SK-N-MC (cell line): ENCODE measurements around the gene HK3.

Source experiments
- DNase-seq: peaks from one replicate; pipeline ENCODE4 v3.0.0-alpha.2; 2011; ENCODE audit warnings: low read depth, low spot score
- H3K27ac ChIP-seq: fragments of 200-600 bp; sonication (generic); 2 replicates; pipeline ENCODE4 v1.5.1; 2016; ENCODE audit warnings: mixed run types
- H3K36me3 ChIP-seq: fragments of 200-600 bp; sonication (generic); 2 replicates; pipeline ENCODE4 v1.6.1; 2017; ENCODE audit warnings: antibody characterized with exemption, low read length, mixed read lengths; ENCODE audit not compliant: insufficient read depth
- H3K4me3 ChIP-seq: fragments of 200-600 bp; sonication (generic); 2 replicates; pipeline ENCODE4 v1.5.1; 2016
- H3K9ac ChIP-seq: fragments of 200-600 bp; sonication (generic); 2 replicates; pipeline ENCODE4 v1.8.0; 2017; ENCODE audit warnings: mixed run types, mixed read lengths; ENCODE audit not compliant: insufficient read length
- H3K9me3 ChIP-seq: fragments of 200-600 bp; sonication (generic); 2 replicates; pipeline ENCODE4 v1.6.1; 2017; ENCODE audit warnings: low read depth, mild to moderate bottlenecking, antibody characterized with exemption, low read length, moderate library complexity, mixed read lengths
- EZH2 ChIP-seq: fragments of 200-600 bp; sonication (generic); IDR thresholded peaks from one replicate; pipeline ENCODE4 v1.6.1; 2017; ENCODE audit warnings: antibody characterized with exemption
- FOXP2 ChIP-seq: optimal IDR thresholded peaks from 2 replicates; pipeline ENCODE3; 2011; ENCODE audit warnings: mild to moderate bottlenecking, moderate library complexity; ENCODE audit not compliant: insufficient read depth; ENCODE audit errors: extremely low read length, control extremely low read depth
- POLR2AphosphoS5 ChIP-seq: IDR thresholded peaks from 2 replicates; pipeline ENCODE4 v1.6.1; 2012; ENCODE audit warnings: mild to moderate bottlenecking, low read depth, low read length, borderline replicate concordance

The HK3 gene

GRCh38 chr5:176848651-176849050 lies 50.5 kb downstream of the HK3 start:
- Histone ChIP-seq H3K9me3 (no peaks in the 10 kb centered on the region), H3K4me3 (no peak overlapping the region), H3K36me3 (no peaks in the 10 kb centered on the region), H3K9ac (no peak overlapping the region), H3K27ac (no peak overlapping the region)
- TF ChIP-seq FOXP2: no peak
- TF ChIP-seq EZH2: no peak
- no peak for TF ChIP-seq POLR2AphosphoS5
- no peak for DNase-seq

- no peak overlapping the region for H3K4me3 ChIP-seq
- no peak for DNase-seq
- H3K9me3 ChIP-seq: no peaks in the 10 kb centered on the region
- H3K9ac ChIP-seq: no peak overlapping the region
- TF ChIP-seq POLR2AphosphoS5 (no peak), FOXP2 (no peak), EZH2 (no peak)
- H3K36me3 ChIP-seq: no peaks in the 10 kb centered on the region
- no peak overlapping the region for H3K27ac ChIP-seq
These were observed 51.3 kb downstream of the HK3 start for GRCh38 chr5:176847726-176848290.

- H3K27ac ChIP-seq: no peak overlapping the region
- TF ChIP-seq EZH2 (no peak), FOXP2 (no peak), POLR2AphosphoS5 (no peak)
- H3K36me3 ChIP-seq: no peaks in the 10 kb centered on the region
- H3K9me3 ChIP-seq: no peaks in the 10 kb centered on the region
- no peak overlapping the region for H3K4me3 ChIP-seq
- no peak overlapping the region for H3K9ac ChIP-seq
- no peak for DNase-seq
These were observed 52.0 kb downstream of the HK3 start for GRCh38 chr5:176847148-176847547.

GRCh38 chr5:176846335-176847140 lies 52.6 kb downstream of the HK3 start:
- no peak for TF ChIP-seq EZH2
- TF ChIP-seq POLR2AphosphoS5: no peak
- TF ChIP-seq FOXP2: no peak
- Histone ChIP-seq H3K9ac (no peak overlapping the region), H3K27ac (no peak overlapping the region), H3K36me3 (no peaks in the 10 kb centered on the region), H3K4me3 (no peak overlapping the region), H3K9me3 (no peaks in the 10 kb centered on the region)
- no peak for DNase-seq

- Histone ChIP-seq H3K4me3 (no peak overlapping the region), H3K36me3 (no peaks in the 10 kb centered on the region), H3K27ac (no peak overlapping the region), H3K9ac (no peak overlapping the region), H3K9me3 (no peaks in the 10 kb centered on the region)
- TF ChIP-seq POLR2AphosphoS5 (no peak), FOXP2 (no peak), EZH2 (no peak)
- no peak for DNase-seq
These were observed 53.8 kb downstream of the HK3 start for GRCh38 chr5:176845392-176845713.

- TF ChIP-seq POLR2AphosphoS5 (no peak), FOXP2 (no peak), EZH2 (no peak)
- Histone ChIP-seq H3K27ac (no peak overlapping the region), H3K9me3 (no peaks in the 10 kb centered on the region), H3K4me3 (peak overlapping the region; percentile 28; the same call in 1 of the 2 replicates), H3K9ac (no peak overlapping the region), H3K36me3 (no peaks in the 10 kb centered on the region)
- no peak for DNase-seq
These were observed 54.3 kb downstream of the HK3 start for GRCh38 chr5:176844706-176845391.

- DNase-seq: no peak
- Histone ChIP-seq H3K36me3 (no peaks in the 10 kb centered on the region), H3K9ac (no peak overlapping the region), H3K27ac (no peak overlapping the region), H3K4me3 (no peak overlapping the region), H3K9me3 (no peaks in the 10 kb centered on the region)
- TF ChIP-seq POLR2AphosphoS5 (no peak), EZH2 (no peak), FOXP2 (no peak)
These were observed 54.9 kb downstream of the HK3 start for GRCh38 chr5:176844281-176844680.

GRCh38 chr5:176843673-176844072 lies 55.5 kb downstream of the HK3 start:
- no peaks in the 10 kb centered on the region for H3K9me3 ChIP-seq
- no peak overlapping the region for H3K4me3 ChIP-seq
- TF ChIP-seq POLR2AphosphoS5: no peak
- no peak for TF ChIP-seq EZH2
- no peak for TF ChIP-seq FOXP2
- H3K9ac ChIP-seq: no peak overlapping the region
- no peak for DNase-seq
- no peaks in the 10 kb centered on the region for H3K36me3 ChIP-seq
- no peak overlapping the region for H3K27ac ChIP-seq

- Histone ChIP-seq H3K9ac (no peak overlapping the region), H3K4me3 (no peak overlapping the region), H3K27ac (no peak overlapping the region), H3K9me3 (no peaks in the 10 kb centered on the region), H3K36me3 (no peaks in the 10 kb centered on the region)
- peak; percentile 60 for DNase-seq
- TF ChIP-seq POLR2AphosphoS5 (peak; percentile 21; the same call in 1 of the 2 replicates), FOXP2 (peak; percentile 61), EZH2 (no peak)
These were observed 61.4 kb downstream of the HK3 start for GRCh38 chr5:176837707-176838115.
